Prostate gland (tissue), 2 donors: ENCODE measurements around the gene TBC1D22A. TPM values are rescaled to one million over a fixed set of nuclear protein-coding genes. Genes with fewer than 3 reads are reported as not detected.

Source experiments
- DNase-seq: peaks from one replicate; pipeline ENCODE4 v3.0.0-alpha.2; 2019; ENCODE audit warnings: low spot score
- H3K27ac ChIP-seq, 2 donors: fragments of 200-600 bp; sonication (generic); 2 replicates each; pipeline ENCODE4 v1.5.1; 2017 to 2019
- H3K27me3 ChIP-seq: fragments of 200-600 bp; sonication (generic); replicated peaks from 2 replicates; pipeline ENCODE4 v1.5.1; 2019; ENCODE audit not compliant: insufficient read depth
- H3K36me3 ChIP-seq, 2 donors: fragments of 200-600 bp; sonication (generic); 1 replicate in 1 of 2; 2 replicates in 1 of 2; pipeline versions ENCODE4 v1.5.1 to v1.8.1; 2017 to 2019
- H3K4me1 ChIP-seq: fragments of 200-600 bp; sonication (generic); replicated peaks from 2 replicates; pipeline ENCODE4 v1.5.1; 2019
- H3K4me3 ChIP-seq, 2 donors: fragments of 200-600 bp; sonication (generic); 2 replicates each; pipeline ENCODE4 v1.5.1; 2017 to 2019
- H3K9me3 ChIP-seq: fragments of 200-600 bp; sonication (generic); 2 replicates; pipeline ENCODE4 v1.5.1; 2017
- CTCF ChIP-seq, 4 experiments: fragments of 200-600 bp in 2 of 4; fragments of 450-650 bp in 2 of 4; sonication (generic) in 2 of 4; IDR thresholded peaks; 1 replicate in 3 of 4; 2 replicates in 1 of 4; pipeline ENCODE4 v1.5.1; 2016 to 2019; ENCODE audit warnings: antibody characterized with exemption in 4 of 4, mild to moderate bottlenecking in 2 of 4, moderate library complexity in 2 of 4
- POLR2A ChIP-seq: fragments of 450-650 bp; IDR thresholded peaks from one replicate; pipeline ENCODE4 v1.6.1; 2016; ENCODE audit warnings: antibody characterized with exemption, mild to moderate bottlenecking
- POLR2AphosphoS5 ChIP-seq: sonication (generic); formaldehyde crosslinking; IDR thresholded peaks from one replicate; pipeline ENCODE4 v1.6.1; 2017; ENCODE audit warnings: antibody characterized with exemption
- WGBS: methylation state at CpG from one replicate; pipeline ENCODE4 v1.1.5; 2018; 5-methylcytosine and 5-hydroxymethylcytosine counted together
- intact Hi-C: fragments of 100-400 bp; cut with DNase I; formaldehyde crosslinking; loops from one replicate; pipeline ENCODE4 v1.14.2; 2022
- total RNA-seq, 2 donors: library from RNA; depleted of rRNA; stranded (reverse); fragments of >200 nt; gene quantifications; one replicate each; pipeline ENCODE4 v1.1.0, GENCODE V29; 2016

The TBC1D22A gene
- total RNA-seq, 2 donors from 2014 or later, result 16.0 to 30.7 TPM

GRCh38 chr22:47199261-47199978 lies 437.0 kb downstream of the TBC1D22A start:
- H3K27me3 ChIP-seq, result no peaks in the 10 kb centered on the region
- H3K4me3 ChIP-seq, result no peak overlapping the region
- intact Hi-C loops, result no loop called here
- H3K27ac ChIP-seq, result no peak overlapping the region
- no peak for TF ChIP-seq POLR2AphosphoS5
- TF ChIP-seq POLR2A, result no peak
- no peak for TF ChIP-seq CTCF (IDR thresholded peaks at IDR 0.05)
- no peaks in the 10 kb centered on the region for H3K36me3 ChIP-seq
- DNase-seq, result no peak
- 86% methylated on average over 33 of the region's 33 CpGs for WGBS
- H3K9me3 ChIP-seq, result no peaks in the 10 kb centered on the region
- H3K4me1 ChIP-seq, result no peaks in the 10 kb centered on the region

- intact Hi-C loops, result no loop called here
- WGBS, result 65% methylated on average over 10 of the region's 10 CpGs
- H3K9me3 ChIP-seq, result no peaks in the 10 kb centered on the region
- DNase-seq, result no peak
- TF ChIP-seq POLR2AphosphoS5 (no peak), POLR2A (no peak), CTCF (IDR thresholded peaks at IDR 0.05) (no peak)
- no peak overlapping the region for H3K27ac ChIP-seq
- no peaks in the 10 kb centered on the region for H3K27me3 ChIP-seq
- H3K4me1 ChIP-seq, result no peaks in the 10 kb centered on the region
- no peaks in the 10 kb centered on the region for H3K36me3 ChIP-seq
- no peak overlapping the region for H3K4me3 ChIP-seq
Observed at GRCh38 chr22:47199979-47200272, 437.5 kb downstream of the TBC1D22A start.

- TF ChIP-seq POLR2A (no peak), POLR2AphosphoS5 (no peak), CTCF (IDR thresholded peaks at IDR 0.05) (no peak)
- H3K27ac ChIP-seq, result no peak overlapping the region
- intact Hi-C loops, result no loop called here
- no peak for DNase-seq
- WGBS, result 47% methylated on average over 24 of the region's 25 CpGs
- H3K9me3 ChIP-seq, result no peaks in the 10 kb centered on the region
- no peaks in the 10 kb centered on the region for H3K36me3 ChIP-seq
- no peak overlapping the region for H3K4me3 ChIP-seq
- H3K27me3 ChIP-seq, result no peaks in the 10 kb centered on the region
- no peaks in the 10 kb centered on the region for H3K4me1 ChIP-seq
Observed at GRCh38 chr22:47200273-47201051, 438.0 kb downstream of the TBC1D22A start.

GRCh38 chr22:47201186-47201995 lies 438.9 kb downstream of the TBC1D22A start:
- DNase-seq, result no peak
- H3K27me3 ChIP-seq, result no peaks in the 10 kb centered on the region
- TF ChIP-seq POLR2A (no peak), CTCF (IDR thresholded peaks at IDR 0.05) (no peak), POLR2AphosphoS5 (no peak)
- H3K9me3 ChIP-seq, result no peaks in the 10 kb centered on the region
- intact Hi-C loops, result no loop called here
- no peaks in the 10 kb centered on the region for H3K36me3 ChIP-seq
- 75% methylated on average over 15 of the region's 15 CpGs for WGBS
- H3K27ac ChIP-seq, result no peak overlapping the region
- no peaks in the 10 kb centered on the region for H3K4me1 ChIP-seq
- no peak overlapping the region for H3K4me3 ChIP-seq
